ENCODE results near the gene DOP1A.
A peak's percentile ranks its signal among the peaks of the same experiment; 100 is the strongest.

The DOP1A gene

DNA sequence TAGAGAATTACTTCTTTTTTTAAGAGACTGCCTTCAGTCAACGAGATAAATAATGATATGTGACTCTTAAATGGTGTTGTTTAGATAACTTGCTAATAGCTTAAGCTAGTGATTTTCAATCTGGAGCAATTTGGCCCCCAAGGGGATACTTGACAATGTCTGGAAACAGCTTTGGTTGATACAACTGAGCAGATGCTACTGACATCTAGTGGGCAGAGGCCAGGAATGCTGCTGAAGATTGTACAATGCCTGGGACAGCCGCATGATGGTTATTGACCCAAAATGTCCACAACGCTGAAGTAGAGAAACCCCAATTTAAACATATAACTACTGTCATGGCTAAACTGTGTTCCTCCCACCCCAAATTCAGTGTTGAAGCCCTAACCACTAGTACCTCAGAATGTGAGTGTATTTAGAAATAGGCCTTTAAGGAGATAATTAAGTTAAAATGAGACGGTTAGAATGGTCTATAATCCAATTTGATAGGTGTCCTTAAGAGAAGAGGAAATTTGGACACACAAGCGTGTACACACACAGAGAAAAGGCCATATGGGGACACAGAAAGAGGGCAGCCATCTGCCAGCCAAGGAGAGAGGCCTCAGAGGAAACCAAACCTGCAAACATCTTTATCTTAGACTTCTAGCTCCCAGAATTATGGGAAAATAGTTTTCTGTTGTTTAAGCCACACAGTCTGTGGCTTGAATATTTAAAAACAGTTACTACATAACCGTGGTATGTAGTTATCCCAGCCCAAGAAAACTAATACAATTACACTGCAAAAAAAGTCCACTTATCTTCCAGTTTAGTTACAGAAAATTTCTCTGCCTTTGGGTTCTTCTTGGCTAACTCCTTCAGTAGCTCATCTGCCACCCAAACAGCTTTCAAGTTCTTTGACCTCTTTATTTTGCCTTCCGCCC, 147.9 kb downstream of the DOP1A start:
- peak; percentile 26 for DNase-seq

DNA sequence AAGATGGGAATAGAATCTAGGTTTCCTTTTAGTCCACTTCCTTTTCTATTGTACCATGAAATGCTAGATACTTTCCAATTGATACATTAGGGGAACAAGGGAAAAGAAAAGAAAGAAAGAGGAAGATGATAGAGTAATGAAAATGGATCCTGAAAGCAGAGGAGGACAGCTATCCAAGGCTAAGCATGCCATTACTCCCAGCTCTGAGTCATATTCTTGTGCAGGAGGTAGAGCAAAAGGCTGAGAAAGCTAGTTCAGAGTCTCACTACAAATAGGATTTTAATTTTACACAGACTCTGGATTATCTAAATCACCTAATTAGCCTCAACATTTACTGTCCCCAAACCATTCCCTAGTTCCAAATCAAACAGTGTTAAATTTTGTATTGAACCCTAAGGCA, 149.3 kb downstream of the DOP1A start:
- no peak for DNase-seq

All from NCI-H187 treated with DMSO at 0.1 percent for 48 hours (cell line).